Kidney (tissue), 14 donors: ENCODE measurements around the gene PTGES3. TPM values are rescaled to one million over a fixed set of nuclear protein-coding genes. Genes with fewer than 3 reads are reported as not detected.

Source experiments
- DNase-seq, 5 donors: peaks; one replicate each; pipeline ENCODE4 v3.0.0-alpha.2; 2013 to 2020
- FAIRE-seq: peaks from 2 replicates; lab custom pipeline; 2012; peaks lifted over from hg19 to GRCh38; lab: Jason Lieb, UNC
- H3K27ac ChIP-seq, 2 donors: one replicate each; pipeline ENCODE4 v1.7.0; 2013; ENCODE audit warnings: low read depth in 2 of 2, low read length in 2 of 2, inconsistent platforms in 1 of 2
- H3K27me3 ChIP-seq: one replicate; pipeline ENCODE4 v1.7.1; 2013; ENCODE audit warnings: low read length, inconsistent platforms; ENCODE audit not compliant: control insufficient read depth, insufficient read depth
- H3K36me3 ChIP-seq, 3 donors: one replicate each; pipeline versions ENCODE4 v1.7.0 to v1.7.1; 2013; ENCODE audit warnings: low read length in 3 of 3, control low read depth in 1 of 3, inconsistent platforms in 1 of 3; ENCODE audit not compliant: insufficient read depth in 3 of 3, control insufficient read depth in 2 of 3
- H3K4me1 ChIP-seq, 3 donors: one replicate each; pipeline versions ENCODE4 v1.7.0 to v1.7.1; 2013; ENCODE audit warnings: low read length in 3 of 3, inconsistent platforms in 1 of 3, low read depth in 1 of 3; ENCODE audit not compliant: control insufficient read depth in 2 of 3, insufficient read depth in 2 of 3
- H3K4me3 ChIP-seq, 3 donors: one replicate each; pipeline versions ENCODE4 v1.7.0 to v1.8.1; 2013; ENCODE audit warnings: low read length in 3 of 3, control low read depth in 1 of 3, inconsistent platforms in 1 of 3
- H3K9ac ChIP-seq, 3 donors: one replicate each; pipeline versions ENCODE4 v1.7.0 to v1.7.1; 2013; ENCODE audit warnings: low read length in 3 of 3, control low read depth in 1 of 3, inconsistent platforms in 1 of 3
- H3K9me3 ChIP-seq, 3 donors: one replicate each; pipeline versions ENCODE4 v1.7.0 to v1.7.1; 2013; ENCODE audit warnings: low read length in 3 of 3, control low read depth in 1 of 3, inconsistent platforms in 1 of 3; ENCODE audit not compliant: control insufficient read depth in 2 of 3, insufficient read depth in 1 of 3
- CTCF ChIP-seq: IDR thresholded peaks from 3 replicates; pipeline ENCODE4 v1.5.1; 2012; ENCODE audit warnings: mild to moderate bottlenecking, moderate library complexity, borderline replicate concordance; ENCODE audit not compliant: insufficient read depth; ENCODE audit errors: extremely low read depth
- intact Hi-C: fragments of 100-400 bp; cut with DNase I; formaldehyde crosslinking; loops from one replicate; pipeline ENCODE4 v1.11.1; 2022
- polyA plus RNA-seq: library from polyadenylated mRNA; stranded (reverse); fragments of 350-450 nt; fragmentation: Illumina TruSeq; extraction: RNeasy Lipid Tissue Mini Kit (QIAGEN cat#74804); gene quantifications from one replicate; pipeline ENCODE4 v1.2.3, GENCODE V29; 2014; ENCODE audit warnings: low read depth, low replicate concordance; ENCODE audit not compliant: insufficient read depth
- total RNA-seq: library from RNA; stranded (reverse); fragmentation: NEBNext Ultra II Directional; extraction: Animal tissue kit (Norgen Biotek cat#: 25700); gene quantifications from one replicate; pipeline ENCODE4 v1.2.1, GENCODE V29; 2021
- donor health status: control.
- donor health status: control.
- donor health status: control.
- donor health status: control.
- donor health status: control.
- donor health status: DM: yes; HTN: yes; CAD: no.
- donor health status: Normal renal cell carcinoma (clear cell type).

The PTGES3 gene
- total and polyA plus RNA-seq, 2 donors from 2014 or later = 186 to 207 TPM

GRCh38 chr12:56725723-56726102, 37.6 kb upstream of the PTGES3 start:
- peak overlapping the region; percentile 93 for H3K27ac ChIP-seq
- TF ChIP-seq CTCF = no peak
- H3K36me3 ChIP-seq = no peaks in the 10 kb centered on the region
- DNase-seq (no peak), FAIRE-seq (no peak)
- no peaks in the 10 kb centered on the region for H3K9me3 ChIP-seq
- peak overlapping the region; percentile 72 to 99 (median 98) for H3K9ac ChIP-seq
- intact Hi-C loops = no loop called here
- H3K4me3 ChIP-seq = peak overlapping the region; percentile 98 to 99 (median 99)
- H3K27me3 ChIP-seq = no peaks in the 10 kb centered on the region
- H3K4me1 ChIP-seq = peaks cover 3 to 22% (median 18%) of the 10 kb centered on the region in 3 donors

- Histone ChIP-seq H3K9ac (peak within 1 kb of the TSS; percentile 98 to 100 (median 99)), H3K27ac (peak within 1 kb of the TSS; percentile 93), H3K27me3 (no peaks in the 10 kb centered on the region), H3K36me3 (peaks cover 0 to 3% (median 1%) of the 10 kb centered on the region in 3 donors), H3K4me3 (peak within 1 kb of the TSS; percentile 98 to 99 (median 99)), H3K9me3 (no peaks in the 10 kb centered on the region), H3K4me1 (peaks cover 3 to 27% (median 18%) of the 10 kb centered on the region in 3 donors)
- TF ChIP-seq CTCF = no peak
- peak; percentile 98 to 100 (median 99) for DNase-seq
- FAIRE-seq = peak; percentile 54
- intact Hi-C loops = no loop called here
Observed at GRCh38 chr12:56724972-56725722, 37.1 kb upstream of the PTGES3 start, which contains the start of gene NACA. TSS of gene NACA (minus strand) at chr12:56725299. CDS start at chr12:56724521, 778 bp downstream.

- intact Hi-C loops = no loop called here
Observed at GRCh38 chr12:56724701-56724971, 36.6 kb upstream of the PTGES3 start.

More at GRCh38 chr12:56724701-56724971, 36.6 kb upstream of the PTGES3 start:
- Histone ChIP-seq H3K4me1 (peaks cover 3 to 27% (median 18%) of the 10 kb centered on the region in 3 donors), H3K4me3 (peak overlapping the region; percentile 98 to 99 (median 99)), H3K27me3 (no peaks in the 10 kb centered on the region), H3K9me3 (no peaks in the 10 kb centered on the region), H3K9ac (peak overlapping the region; percentile 98 to 100 (median 99)), H3K36me3 (peaks cover 0 to 4% (median 2%) of the 10 kb centered on the region in 3 donors), H3K27ac (peak overlapping the region; percentile 93)
- peak in 1 of 5 donors; percentile 48 for DNase-seq
- FAIRE-seq = no peak
- no peak for TF ChIP-seq CTCF
